Right kidney (tissue), 1 donor: ENCODE measurements around the gene KIRREL3.

Experiments
- DNase-seq: peaks from one replicate; pipeline ENCODE4 v3.0.0-alpha.2; 2016

The KIRREL3 gene

DNA sequence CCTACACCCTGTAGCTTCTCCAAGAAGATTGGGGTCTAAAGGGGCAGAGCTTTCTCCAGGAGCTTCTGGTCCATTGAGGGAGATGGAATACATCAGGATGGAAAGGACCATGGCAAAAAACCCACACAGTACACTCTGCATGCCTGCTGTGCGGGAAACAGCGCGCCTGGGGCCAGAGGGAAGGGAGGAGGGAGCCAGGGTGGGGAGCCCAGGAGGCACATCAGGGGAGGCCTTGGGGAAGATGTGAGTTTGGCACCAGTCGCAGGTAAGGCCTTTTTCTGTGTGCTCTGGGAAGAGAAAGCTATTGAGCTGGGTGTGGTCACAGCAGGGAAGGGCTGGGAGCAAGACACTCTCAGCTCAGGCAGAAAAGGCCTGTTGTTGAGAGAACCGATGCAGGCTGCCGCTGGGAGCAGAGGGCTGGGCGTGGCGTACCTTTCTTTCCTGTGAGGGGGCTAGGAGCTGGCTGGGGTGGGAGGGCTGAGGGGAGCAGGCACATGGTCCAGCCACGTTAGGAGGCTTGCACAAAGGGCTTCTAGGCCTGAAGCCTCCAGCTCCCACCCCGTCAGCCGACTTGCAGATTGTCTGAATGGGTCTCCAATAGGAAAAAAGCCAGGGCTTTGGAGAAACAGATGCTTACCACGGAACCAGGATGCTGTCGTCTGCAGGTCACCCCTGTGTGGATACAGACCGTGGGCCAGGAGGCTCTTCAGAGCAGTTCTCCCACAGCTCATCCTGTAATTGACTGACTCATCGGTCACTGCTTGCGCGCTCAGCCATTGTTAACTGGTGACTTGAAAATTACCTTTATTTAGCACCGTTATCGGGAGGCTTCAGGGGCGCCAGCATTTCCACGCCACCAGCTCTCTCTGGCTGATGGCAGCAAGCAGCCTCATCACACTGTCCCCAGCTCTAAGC lies 407.8 kb downstream of the KIRREL3 start:
- DNase-seq, result no peak

DNA sequence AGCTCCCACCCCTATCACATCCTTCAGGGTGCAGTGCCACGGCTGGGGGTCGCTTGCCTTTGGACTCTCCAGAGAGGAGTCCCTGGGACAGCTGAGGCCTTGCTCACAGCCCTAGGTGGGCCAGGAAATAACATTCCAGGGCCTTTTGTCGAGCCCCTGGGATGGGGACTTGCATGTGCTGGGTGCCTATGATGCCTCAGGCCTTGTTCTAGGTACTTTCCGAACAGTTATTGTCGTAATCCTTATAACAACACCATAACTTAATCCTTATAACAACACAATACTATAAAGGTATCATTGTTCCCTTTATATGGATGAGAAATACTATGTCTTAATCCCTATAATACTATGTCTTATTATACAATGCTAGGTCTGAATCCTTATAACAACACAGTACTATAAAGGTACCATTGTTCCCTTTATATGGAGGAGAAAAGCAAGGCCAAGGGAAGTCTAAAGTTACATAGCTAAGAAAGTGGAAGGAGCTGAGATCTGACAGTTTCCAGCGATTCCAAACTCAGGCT lies 408.5 kb downstream of the KIRREL3 start:
- no peak for DNase-seq

DNA sequence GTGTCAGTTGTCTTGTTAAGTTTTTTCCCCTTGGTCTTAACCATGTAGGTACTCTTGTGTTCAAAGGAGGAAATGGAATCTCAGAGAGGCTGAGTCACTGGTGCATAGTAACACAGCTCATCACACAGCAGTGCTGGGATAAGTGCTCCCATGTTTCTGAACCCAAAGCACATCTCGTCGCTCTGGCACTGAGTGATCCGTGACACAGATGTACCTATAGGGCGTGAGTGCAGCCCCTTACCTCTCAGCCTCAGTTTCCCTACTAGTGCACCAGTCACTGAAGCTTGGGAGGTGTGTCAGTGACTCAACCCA lies 411.1 kb downstream of the KIRREL3 start:
- DNase-seq, result no peak

DNA sequence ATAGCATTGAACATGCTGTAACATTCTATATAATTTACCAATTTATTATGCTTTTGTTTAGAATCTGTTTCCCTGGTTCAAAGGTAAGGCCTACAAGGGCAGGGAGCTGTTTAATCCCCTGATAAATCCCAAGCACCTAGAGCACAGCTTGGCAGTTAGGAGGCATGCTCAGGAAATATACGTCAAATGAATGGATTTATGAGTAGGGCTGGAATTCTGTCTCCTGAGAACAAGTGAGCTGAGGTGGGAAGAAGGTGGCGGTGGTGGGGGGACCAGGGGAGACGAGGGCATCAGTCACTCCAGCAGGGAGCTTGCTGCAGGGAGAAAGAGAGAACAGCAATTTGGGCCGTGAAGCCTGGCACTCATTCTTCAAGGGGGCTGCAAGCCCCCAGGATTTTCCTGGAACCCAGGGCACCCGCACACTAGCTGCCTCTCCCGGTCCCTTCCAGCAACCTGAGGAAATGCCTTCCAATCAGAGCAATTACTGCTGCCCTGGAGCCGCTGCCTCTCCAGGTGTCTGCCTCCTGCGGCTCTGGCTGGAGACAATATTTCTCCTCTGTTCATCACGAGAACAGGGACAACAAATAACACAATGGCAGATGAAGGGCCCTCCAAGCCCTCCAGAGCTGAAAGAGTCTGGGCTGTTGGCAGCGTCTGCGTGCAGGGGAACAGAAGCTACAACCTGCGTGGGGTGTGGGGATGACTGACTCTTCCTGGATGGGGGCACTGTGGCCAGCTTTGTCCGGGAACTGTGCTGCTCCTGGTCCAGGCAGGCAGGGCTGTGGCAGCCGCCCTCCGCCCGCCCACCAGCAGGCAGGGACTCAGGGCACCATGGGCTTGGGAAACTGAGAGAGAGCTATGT lies 411.7 kb downstream of the KIRREL3 start:
- DNase-seq, result no peak

DNA sequence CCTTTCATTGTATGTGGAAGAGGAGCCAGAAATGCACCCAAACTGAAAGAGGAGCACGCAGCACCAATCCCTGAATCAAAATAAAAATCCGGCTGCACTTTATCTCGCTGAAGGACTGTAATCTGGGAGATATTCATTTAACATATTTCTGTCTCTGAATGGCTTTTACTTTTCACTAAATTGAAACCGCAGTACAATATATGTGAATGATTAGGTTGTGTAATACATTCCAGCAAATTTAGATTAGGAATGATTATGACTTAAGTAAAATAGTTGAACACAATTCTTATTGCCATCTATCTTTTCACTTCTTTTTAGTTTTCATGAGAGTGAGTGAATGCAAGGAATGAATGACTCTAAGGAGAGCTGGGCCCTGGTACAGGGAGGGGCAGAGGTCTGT lies 413.0 kb downstream of the KIRREL3 start:
- no peak for DNase-seq

DNA sequence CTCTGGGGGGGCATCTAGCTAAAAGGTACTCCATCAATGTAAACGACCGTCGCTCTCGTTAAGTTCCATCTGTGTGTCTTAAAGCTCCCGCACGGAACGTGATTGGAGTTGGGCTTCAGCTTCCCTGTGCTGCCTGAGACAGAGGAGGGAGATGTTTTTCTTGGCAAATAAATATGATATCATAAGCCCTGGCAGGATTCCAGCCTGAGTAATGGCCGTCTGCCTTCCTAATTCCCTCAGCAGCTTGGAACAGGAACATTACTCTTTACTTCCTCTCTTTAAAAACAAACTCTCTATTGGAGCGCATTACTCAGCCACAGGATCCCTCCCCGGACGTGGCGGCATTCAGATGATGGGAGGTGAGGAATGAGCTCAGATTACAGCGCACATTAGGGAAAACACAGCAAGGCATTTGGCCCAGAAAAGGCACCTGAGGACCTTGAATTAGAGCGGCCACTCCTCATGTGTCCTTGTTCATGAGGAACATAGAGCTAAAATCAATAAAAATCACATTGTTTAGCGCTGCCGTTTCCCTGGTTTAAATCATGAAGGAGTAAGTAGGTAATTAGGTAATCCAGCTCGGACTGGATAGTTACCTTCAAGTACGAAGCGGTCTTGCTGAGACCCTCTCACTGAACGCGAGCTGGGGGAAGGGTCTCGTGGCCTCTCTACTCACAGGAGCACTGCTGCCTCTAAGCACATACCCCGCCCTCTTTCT lies 414.6 kb downstream of the KIRREL3 start:
- DNase-seq, result peak; percentile 74

DNA sequence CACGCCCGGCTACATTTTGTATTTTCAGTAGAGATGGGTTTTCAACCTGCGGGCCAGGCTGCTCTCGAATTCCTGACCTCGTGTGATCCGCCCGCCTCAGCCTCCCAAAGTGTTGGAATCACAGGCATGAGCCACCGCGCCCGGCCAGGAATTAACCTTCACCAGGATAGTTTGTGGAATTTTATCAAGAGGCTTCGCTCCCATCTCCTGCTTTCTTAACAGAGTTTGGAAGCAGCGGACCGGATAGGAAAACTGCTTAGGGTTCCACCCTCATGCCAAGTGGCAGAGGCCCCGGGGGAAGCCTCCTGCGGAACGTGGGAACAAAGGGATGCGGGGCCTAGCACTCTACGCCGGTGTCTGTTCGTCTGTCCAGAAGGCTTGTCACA lies 415.2 kb downstream of the KIRREL3 start:
- no peak for DNase-seq

DNA sequence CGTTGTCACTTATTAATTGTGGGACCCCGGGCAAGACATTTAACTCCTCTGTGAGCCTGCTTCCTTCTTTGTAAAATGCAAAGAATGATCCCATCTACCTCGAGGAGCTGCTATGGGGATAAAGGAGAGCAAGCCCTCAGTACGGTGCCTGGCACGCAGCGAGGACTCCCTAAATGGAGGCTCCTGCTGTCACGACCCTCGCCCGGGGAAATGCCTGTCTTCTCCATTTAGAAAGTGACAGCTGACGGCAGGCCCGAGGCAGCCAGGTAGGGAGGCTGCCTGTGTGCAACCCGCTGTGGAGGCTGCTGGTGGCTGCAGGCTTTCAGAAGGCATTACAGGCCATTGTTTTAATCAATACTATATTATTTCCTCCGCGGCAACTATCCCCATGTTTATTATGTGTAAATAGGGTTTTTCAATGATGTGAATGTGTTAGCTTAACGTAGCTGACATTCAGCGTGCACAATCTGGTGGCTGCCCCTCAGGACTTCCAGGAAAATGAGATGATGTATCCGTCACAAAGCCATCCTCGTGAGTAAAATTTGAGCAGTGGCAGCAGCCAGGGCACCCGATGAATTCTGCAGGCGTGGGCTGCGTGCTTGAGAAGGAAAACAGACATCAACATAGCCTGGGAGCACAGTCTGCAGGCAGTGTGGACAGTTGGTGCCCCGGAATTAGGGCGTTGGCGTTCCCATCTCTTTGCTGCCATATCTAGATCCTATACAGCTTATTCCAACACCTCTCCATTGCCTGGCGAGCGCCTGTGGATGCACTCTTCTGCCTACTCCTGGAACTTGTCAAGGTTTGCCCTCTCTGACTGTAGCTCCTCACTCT lies 416.8 kb downstream of the KIRREL3 start:
- no peak for DNase-seq

DNA sequence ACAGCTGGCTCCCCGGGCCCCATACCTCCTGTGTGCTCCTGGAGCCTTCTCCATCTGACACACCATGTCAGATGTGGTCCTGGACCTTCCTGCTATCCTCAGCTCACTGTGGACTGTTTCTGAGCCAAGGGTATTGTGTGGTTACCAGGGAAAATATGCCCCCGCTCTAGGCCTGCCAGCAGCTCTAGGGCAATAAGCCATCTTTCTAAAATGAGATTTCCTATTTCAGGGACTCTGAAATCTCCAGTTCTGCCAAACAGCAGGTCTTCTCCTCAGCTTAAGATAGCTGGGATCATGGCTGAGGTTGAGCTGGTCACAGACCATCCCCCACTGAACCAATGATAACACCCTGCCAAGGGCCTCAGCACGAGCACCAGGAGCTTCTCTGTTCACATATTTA lies 417.5 kb downstream of the KIRREL3 start:
- DNase-seq, result no peak

DNA sequence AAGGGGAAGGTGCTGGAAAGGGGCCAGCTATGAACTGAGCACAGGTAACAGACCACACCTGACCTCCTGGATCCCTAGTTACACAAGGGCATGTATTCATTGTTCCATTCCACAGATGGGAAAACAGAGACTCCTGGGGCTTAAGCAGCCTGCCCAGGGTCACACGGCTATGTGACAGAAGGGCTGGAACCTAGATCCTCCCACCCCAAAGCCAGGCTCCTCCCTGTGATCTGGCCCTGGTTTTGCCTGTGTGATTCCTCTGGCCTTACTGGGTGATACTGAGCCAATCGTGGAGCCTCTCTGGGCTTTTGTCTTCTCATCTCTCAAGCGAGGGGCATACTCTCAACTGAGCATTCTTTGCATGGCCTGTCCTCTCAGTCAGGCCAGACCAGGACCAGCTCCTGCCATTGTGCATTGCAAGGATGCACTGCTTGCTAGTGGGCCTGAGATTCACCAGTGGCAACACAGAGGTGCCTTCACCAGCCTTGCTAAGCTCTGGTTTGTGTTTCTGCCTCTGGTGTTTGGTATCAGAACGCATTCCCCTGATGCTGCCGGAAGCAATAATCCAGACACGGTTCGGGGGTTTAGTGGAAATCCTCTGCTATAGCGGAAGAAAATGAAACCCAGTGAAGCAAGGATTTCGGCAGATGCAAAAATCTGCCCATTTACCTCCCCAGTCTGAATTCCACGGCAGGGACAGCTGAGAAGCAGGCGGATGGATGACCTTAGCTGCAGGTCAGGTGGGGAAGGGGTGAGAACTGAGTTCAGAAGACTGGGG lies 418.5 kb downstream of the KIRREL3 start:
- no peak for DNase-seq

DNA sequence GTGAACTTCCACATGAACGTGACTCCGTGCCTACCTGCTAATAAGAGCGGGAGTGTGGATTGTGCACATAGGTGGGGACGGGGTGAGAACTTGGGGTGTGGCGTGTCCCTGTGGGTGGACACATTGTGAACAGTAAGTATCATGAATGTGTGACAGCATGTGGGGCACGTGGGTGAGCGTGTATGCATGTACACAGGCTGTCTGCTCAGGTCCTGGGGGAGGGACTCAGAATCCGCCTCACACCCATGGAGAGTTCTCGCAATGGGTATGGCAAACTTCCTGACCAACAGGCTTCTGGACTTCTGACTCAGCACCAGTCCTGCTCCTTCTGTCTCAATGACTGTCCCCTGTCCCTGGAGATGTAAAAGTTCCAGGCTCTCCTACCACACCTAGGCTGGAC lies 422.1 kb downstream of the KIRREL3 start:
- DNase-seq, result no peak

DNA sequence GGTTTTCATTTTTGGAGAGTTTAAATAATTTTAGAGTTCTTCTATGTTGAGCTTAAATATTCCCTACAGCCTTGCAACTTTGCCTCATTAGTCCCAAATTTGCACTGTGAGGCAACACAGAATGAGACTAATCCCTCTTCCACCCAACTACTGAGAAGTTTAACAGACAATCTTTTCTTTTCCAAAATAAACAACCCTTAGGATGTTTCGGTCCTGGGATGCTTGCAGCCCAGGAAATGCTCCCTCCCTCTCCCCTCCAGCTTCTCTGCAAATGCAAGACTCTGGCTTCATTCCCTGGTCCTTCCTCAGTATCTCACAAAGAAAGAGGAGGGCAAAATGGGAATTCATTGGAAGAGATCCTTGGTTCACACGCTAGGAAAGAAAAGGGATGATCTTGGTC lies 422.5 kb downstream of the KIRREL3 start:
- DNase-seq, result no peak

DNA sequence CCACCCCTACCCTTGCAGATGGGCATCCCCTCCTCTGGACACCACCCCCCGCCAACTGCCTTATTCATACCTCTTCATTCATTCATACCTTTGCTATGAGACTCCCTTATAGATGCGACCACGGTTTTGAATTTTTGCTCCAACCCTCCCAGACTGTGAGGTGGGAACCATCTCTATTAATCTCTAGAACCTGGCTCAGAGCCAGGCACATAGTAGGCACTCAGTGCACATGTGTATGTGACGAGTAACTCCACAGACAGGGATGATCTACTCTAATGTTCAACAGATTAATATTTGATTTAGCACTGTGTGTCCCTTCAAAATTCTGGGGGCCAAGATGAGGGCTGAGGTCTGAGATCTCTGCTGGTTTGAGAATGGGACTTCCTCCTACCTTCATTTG lies 424.7 kb downstream of the KIRREL3 start:
- DNase-seq, result no peak

DNA sequence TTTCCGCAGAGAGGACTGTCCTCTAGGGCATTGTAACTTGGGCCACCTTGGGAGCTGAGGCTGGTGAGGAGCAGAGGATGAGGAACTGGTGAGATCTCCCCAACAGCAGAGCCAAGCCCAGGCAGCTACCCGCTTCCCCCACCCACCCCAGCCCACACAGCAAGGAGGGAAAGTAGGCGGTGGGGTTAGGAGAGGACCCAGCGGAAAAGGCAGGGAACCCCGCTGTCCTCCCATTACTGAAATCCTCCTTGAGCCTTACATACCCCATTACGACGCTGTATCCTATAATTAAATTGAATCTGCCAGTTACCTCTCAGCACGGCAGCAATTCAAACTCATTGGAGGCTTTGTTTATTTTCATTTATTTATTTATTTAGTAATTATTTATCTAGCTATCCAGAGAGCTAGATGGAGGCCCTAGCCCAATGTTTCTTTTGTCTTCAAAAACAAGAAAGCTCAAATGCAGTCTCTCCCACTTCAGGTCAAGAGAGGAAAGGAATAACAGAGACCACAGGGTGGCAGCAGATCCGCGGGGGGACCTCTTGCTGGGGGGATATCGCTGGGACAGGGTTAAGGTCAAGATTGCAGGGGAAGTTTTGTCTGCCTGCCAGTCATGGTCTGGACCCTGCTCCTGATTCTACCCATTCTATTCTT lies 427.1 kb downstream of the KIRREL3 start:
- DNase-seq, result no peak

DNA sequence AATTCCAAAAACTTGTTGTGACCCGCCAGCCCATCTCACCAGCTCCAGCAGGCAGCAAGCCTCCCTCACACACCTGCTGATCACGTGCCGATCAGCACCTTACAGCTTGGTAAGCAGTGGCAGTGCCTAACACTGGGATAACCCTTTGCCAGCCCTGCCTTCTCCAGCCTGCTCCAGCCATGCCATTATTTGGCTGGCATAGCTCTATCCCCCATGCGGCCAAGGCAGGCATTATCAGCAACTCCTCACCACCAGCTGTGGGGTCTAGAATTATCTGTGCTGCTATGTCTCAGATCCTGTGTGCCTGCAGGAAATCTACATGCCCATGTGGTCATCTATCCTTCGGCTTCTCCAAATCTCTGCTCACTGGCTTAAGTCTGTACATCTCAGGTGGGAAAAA lies 430.1 kb downstream of the KIRREL3 start:
- DNase-seq, result no peak

DNA sequence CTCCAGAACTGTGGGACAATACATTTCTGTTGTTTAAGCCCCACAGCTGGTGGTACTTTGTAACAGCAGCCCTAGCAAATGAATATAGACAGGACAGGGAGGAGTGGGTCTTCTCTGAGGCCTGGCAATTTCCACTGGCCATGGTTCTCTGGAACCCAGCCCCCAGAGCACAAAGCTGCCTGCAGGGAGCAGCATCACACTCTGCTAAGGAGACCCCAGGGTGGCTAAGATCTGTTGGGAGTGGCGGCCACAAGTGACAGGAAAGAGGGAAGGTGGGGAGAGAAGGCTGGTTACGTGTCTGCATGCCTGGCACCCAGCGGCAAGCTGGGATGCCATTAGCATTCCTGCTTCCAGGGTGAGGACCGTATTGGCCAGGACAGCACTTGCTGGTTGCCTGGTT lies 433.2 kb downstream of the KIRREL3 start:
- no peak for DNase-seq

DNA sequence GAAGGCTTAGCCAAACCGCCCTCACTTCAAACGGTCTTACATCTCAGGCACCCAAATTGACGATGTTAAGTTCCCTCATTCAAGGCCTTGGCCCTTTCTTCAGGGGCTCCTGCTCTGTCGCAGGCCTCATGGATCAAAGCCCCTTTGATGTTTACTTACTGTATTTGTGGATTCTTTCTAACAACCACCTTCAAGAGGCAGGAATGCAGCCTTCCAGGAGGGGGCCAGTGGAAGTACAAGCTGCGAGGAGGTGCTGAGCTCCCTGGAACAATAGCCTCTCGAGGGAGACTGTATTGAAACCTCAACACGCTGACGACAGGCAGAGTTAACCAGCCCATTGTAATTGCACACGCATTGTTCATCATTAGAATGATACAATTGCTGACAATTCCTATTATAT lies 436.0 kb downstream of the KIRREL3 start:
- DNase-seq, result no peak

DNA sequence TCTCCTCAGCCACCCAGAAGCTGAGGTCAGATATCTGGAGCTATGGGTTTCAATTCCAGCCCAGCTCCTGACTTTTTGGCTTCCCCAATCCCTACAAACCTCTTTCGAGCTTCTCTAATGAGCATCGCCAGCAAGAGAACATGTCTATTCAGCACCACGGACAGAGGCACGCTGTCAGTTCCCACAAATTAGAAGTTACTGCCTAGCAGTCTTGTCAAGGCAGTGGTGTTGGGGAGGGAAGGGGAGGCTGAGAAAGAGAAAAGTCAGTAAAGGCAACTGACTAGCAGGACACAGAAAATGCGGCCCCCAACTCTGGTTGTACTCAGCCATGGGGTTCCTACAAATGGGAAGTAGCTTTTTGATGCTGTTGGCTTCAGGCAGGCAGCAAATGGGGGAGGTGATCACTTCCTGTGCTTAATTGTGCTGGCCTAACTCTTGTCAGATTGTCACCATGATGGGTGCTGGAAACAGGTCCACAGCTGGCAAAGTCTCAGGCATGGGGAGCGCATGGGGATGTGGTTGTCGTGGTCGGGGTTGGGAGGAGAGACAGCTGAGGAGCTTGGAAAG lies 439.2 kb downstream of the KIRREL3 start:
- peak; percentile 40 for DNase-seq

DNA sequence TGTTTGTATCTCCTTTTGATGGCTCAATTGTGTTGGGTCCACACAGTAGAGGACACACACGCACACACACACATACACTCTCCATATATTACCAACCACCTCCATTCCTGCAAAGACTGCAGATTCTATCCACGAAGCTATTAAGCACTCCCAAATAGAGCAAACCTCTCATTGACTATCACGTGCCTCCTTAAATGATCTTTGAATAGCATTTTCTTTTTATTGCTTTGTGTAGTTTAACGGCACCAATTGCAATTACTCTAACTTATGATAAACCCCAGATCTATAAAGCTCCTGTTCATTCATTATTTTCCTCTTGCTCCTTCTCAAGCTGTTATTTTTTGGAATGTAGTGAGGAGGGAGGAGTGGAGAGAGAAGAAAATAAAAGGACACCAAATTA lies 440.3 kb downstream of the KIRREL3 start:
- no peak for DNase-seq
